ENCODE results near the gene DEFB114.

DEFB114 gene, protein sequence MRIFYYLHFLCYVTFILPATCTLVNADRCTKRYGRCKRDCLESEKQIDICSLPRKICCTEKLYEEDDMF

DNA sequence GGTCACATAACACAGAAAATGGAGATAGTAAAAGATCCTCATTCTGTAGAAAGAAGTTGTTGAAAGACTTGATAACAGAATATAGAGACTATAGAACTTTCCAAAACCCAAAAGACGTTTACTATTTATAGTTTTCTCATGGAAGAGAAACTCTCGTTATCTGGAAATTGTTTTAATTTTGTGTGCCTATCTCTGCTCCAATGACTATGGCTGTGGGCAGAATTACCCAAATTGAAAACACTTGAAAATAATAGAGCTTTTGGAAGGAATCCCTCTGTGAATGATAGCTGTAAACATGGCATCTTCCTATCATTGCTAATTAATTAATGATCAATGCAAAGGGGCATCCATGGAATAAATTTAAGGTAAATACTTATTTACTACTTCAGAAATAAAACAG, at the start of gene DEFB114:
Gene DEFB114 (minus strand): TSS at position 101 of the 400 bp plus-strand sequence. CDS start 59 bp downstream, at position 42.
- Histone ChIP-seq H3K36me3 (ENCODE audit: insufficient read depth, insufficient read length, low read length) (no peaks in the 10 kb centered on the region), H3K27me3 (ENCODE audit: insufficient read depth, insufficient read length) (no peaks in the 10 kb centered on the region), H3K9ac (ENCODE audit: insufficient read length, low read depth) (no peak within 1 kb of the TSS), H3K4me1 (ENCODE audit: insufficient read depth, insufficient read length) (no peaks in the 10 kb centered on the region), H3K4me3 (ENCODE audit: insufficient read length, low read depth) (no peak within 1 kb of the TSS), H3K9me3 (ENCODE audit: insufficient read depth, low read length) (no peaks in the 10 kb centered on the region)
- TF ChIP-seq SUZ12 (IDR thresholded peaks at IDR 0.05; ENCODE audit: extremely low read depth, insufficient read depth, insufficient read length) (no peak), YY1 (IDR thresholded peaks at IDR 0.05; ENCODE audit: insufficient read depth, insufficient read length) (no peak), ZNF274 (IDR thresholded peaks at IDR 0.05; ENCODE audit: low read depth, low read length) (no peak)
- no peak for DNase-seq (ENCODE audit: low read depth, low spot score)

DNA sequence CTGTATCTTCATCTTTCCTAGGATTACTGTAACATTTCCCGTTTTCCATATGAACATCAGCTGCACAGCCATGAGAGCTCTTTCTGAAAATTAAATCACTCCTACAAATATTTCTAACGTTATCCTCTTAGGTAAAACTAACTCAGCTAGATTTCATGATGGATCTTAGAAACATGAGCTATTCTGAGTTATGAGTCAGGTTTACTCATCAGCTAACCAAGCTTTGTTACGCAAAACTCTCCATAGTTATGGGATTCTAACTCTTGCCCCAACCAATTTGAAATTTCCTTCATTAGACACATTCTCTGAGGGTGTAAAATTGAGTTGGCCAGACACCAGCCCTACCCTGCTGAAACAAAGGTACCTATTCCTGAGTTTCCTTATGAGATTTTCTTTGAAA, 43.9 kb upstream of the DEFB114 start:
- TF ChIP-seq ZNF274 (IDR thresholded peaks at IDR 0.05; ENCODE audit: low read depth, low read length), result no peak
- DNase-seq (ENCODE audit: low read depth, low spot score), result no peak
- Histone ChIP-seq H3K27me3 (ENCODE audit: insufficient read depth, insufficient read length) (no peaks in the 10 kb centered on the region), H3K9me3 (ENCODE audit: insufficient read depth, low read length) (no peaks in the 10 kb centered on the region), H3K4me3 (ENCODE audit: insufficient read length, low read depth) (no peak overlapping the region), H3K9ac (ENCODE audit: insufficient read length, low read depth) (no peak overlapping the region), H3K36me3 (ENCODE audit: insufficient read depth, insufficient read length, low read length) (no peaks in the 10 kb centered on the region), H3K4me1 (ENCODE audit: insufficient read depth, insufficient read length) (no peaks in the 10 kb centered on the region)

DNA sequence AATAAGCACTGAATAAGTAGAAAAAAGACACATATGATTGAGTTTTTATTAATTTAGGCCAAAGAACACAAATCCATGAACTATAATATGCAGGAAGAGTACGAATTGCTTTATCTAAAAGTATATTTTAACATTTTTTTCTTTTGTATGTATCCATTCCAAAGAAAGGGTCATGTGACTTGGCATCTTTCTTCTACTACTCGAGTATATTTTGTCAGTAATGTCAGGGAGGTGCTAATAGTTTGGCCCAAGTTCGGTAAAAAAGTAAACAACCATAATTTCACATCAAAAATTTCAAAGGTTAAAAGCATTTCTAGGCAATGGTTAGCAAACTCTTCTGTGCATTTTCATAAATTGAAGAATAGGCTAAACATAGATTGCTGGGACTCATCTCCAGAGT, 39.2 kb upstream of the DEFB114 start:
- Histone ChIP-seq H3K27me3 (ENCODE audit: insufficient read depth, insufficient read length) (no peaks in the 10 kb centered on the region), H3K9me3 (ENCODE audit: insufficient read depth, low read length) (no peaks in the 10 kb centered on the region), H3K4me1 (ENCODE audit: insufficient read depth, insufficient read length) (no peaks in the 10 kb centered on the region), H3K4me3 (ENCODE audit: insufficient read length, low read depth) (no peak overlapping the region), H3K36me3 (ENCODE audit: insufficient read depth, insufficient read length, low read length) (no peaks in the 10 kb centered on the region), H3K9ac (ENCODE audit: insufficient read length, low read depth) (no peak overlapping the region)
- no peak for DNase-seq (ENCODE audit: low read depth, low spot score)
- TF ChIP-seq SUZ12 (IDR thresholded peaks at IDR 0.05; ENCODE audit: extremely low read depth, insufficient read depth, insufficient read length), result no peak
- no peak for TF ChIP-seq YY1 (IDR thresholded peaks at IDR 0.05; ENCODE audit: insufficient read depth, insufficient read length)
- no peak for TF ChIP-seq ZNF274 (IDR thresholded peaks at IDR 0.05; ENCODE audit: low read depth, low read length)

DNA sequence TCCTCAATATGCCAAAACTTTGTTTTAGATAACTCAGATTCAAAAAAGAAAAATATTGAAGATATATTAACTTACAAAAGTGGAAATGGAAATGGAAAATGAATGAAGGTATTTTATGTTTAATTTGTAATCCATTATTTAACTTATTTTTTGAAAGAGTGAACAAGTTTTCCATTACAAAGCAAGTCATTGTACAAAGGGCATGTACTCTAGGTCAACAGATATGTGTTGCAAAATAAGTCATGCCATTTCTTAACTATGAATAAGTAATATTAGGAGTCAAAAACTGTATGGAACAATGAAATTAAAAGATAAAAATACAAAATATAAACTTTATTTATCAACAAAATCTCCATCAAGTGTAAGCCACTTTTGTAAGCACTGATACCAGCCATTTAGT, 31.3 kb upstream of the DEFB114 start:
- Histone ChIP-seq H3K9ac (ENCODE audit: insufficient read length, low read depth) (no peak overlapping the region), H3K4me1 (ENCODE audit: insufficient read depth, insufficient read length) (no peaks in the 10 kb centered on the region), H3K36me3 (ENCODE audit: insufficient read depth, insufficient read length, low read length) (no peaks in the 10 kb centered on the region), H3K4me3 (ENCODE audit: insufficient read length, low read depth) (no peak overlapping the region), H3K9me3 (ENCODE audit: insufficient read depth, low read length) (no peaks in the 10 kb centered on the region), H3K27me3 (ENCODE audit: insufficient read depth, insufficient read length) (no peaks in the 10 kb centered on the region)
- TF ChIP-seq SUZ12 (IDR thresholded peaks at IDR 0.05; ENCODE audit: extremely low read depth, insufficient read depth, insufficient read length), result no peak
- no peak for TF ChIP-seq YY1 (IDR thresholded peaks at IDR 0.05; ENCODE audit: insufficient read depth, insufficient read length)
- no peak for TF ChIP-seq ZNF274 (IDR thresholded peaks at IDR 0.05; ENCODE audit: low read depth, low read length)
- no peak for DNase-seq (ENCODE audit: low read depth, low spot score)

DNA sequence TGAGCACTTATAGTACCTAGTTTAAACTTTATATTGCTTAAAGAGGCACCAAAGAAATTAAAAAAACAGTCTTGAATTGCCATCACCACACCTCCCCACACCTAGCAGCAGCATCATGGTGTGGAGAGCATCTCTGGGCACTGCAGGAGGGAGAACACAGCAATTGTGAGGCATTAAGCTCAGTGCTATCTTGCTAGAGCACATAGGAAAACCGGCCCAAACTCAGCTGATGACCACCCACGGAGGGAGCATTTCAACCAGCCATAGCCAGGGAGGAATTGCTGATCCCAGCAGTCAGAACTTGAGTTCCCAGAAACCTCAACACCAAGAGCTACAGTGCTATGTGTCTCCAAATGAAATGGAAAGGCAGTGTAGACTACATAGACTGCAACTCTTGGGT, 24.9 kb upstream of the DEFB114 start:
- Histone ChIP-seq H3K9ac (ENCODE audit: insufficient read length, low read depth) (no peak overlapping the region), H3K36me3 (ENCODE audit: insufficient read depth, insufficient read length, low read length) (no peaks in the 10 kb centered on the region), H3K4me3 (ENCODE audit: insufficient read length, low read depth) (no peak overlapping the region), H3K27me3 (ENCODE audit: insufficient read depth, insufficient read length) (no peaks in the 10 kb centered on the region), H3K4me1 (ENCODE audit: insufficient read depth, insufficient read length) (no peaks in the 10 kb centered on the region), H3K9me3 (ENCODE audit: insufficient read depth, low read length) (no peaks in the 10 kb centered on the region)
- DNase-seq (ENCODE audit: low read depth, low spot score), result no peak
- TF ChIP-seq YY1 (IDR thresholded peaks at IDR 0.05; ENCODE audit: insufficient read depth, insufficient read length) (no peak), SUZ12 (IDR thresholded peaks at IDR 0.05; ENCODE audit: extremely low read depth, insufficient read depth, insufficient read length) (no peak), ZNF274 (IDR thresholded peaks at IDR 0.05; ENCODE audit: low read depth, low read length) (no peak)

DNA sequence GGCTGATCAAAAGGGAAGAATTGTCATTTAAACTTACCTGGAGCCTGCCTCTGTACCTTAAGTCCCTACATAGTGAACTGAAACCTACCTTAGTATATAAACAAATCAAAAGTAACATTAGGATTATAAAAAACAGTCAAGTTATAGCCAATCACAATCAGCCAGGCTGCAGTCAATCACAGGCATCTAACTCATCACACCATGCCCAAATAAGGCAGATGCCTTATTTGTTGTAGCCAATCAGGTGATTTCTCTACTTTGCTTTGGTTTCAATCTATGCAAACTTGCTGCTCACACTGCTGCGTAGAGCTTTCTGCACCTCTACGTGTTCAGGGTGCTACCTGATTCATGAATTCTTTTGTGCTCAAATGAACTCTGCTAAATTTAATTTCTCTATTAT, 23.8 kb upstream of the DEFB114 start:
- no peak for TF ChIP-seq YY1 (IDR thresholded peaks at IDR 0.05; ENCODE audit: insufficient read depth, insufficient read length)
- TF ChIP-seq ZNF274 (IDR thresholded peaks at IDR 0.05; ENCODE audit: low read depth, low read length), result no peak
- no peak for TF ChIP-seq SUZ12 (IDR thresholded peaks at IDR 0.05; ENCODE audit: extremely low read depth, insufficient read depth, insufficient read length)
- no peak for DNase-seq (ENCODE audit: low read depth, low spot score)

DNA sequence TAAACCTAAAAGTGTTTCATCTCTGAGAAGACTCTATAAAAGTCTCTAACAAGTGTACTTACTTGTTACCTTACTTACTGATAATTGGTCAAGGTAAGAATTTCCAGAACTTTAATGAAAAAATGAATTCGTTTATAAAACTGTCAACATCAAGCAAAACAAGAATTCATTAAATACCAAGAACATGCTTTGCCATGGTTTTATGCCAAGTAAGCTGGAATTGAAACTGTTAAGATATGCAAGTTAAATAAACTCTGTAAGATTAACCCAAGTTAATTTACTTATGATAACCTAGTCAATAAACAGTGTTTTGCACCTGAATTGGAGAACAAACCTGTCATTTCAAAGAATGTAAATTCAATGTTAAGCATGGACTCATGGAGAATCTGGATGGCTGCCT, 22.6 kb upstream of the DEFB114 start:
- TF ChIP-seq YY1 (IDR thresholded peaks at IDR 0.05; ENCODE audit: insufficient read depth, insufficient read length), result no peak
- TF ChIP-seq SUZ12 (IDR thresholded peaks at IDR 0.05; ENCODE audit: extremely low read depth, insufficient read depth, insufficient read length), result no peak
- no peak for TF ChIP-seq ZNF274 (IDR thresholded peaks at IDR 0.05; ENCODE audit: low read depth, low read length)
- no peak overlapping the region for H3K9ac ChIP-seq (ENCODE audit: insufficient read length, low read depth)
- H3K9me3 ChIP-seq (ENCODE audit: insufficient read depth, low read length), result 0 out of 2 replicates have a peak, but pooled peaks cover 5% of the 10 kb centered on the region
- no peaks in the 10 kb centered on the region for H3K27me3 ChIP-seq (ENCODE audit: insufficient read depth, insufficient read length)
- H3K4me3 ChIP-seq (ENCODE audit: insufficient read length, low read depth), result no peak overlapping the region
- no peaks in the 10 kb centered on the region for H3K36me3 ChIP-seq (ENCODE audit: insufficient read depth, insufficient read length, low read length)
- H3K4me1 ChIP-seq (ENCODE audit: insufficient read depth, insufficient read length), result no peaks in the 10 kb centered on the region
- no peak for DNase-seq (ENCODE audit: low read depth, low spot score)

More for the DNA sequence above, 23.8 kb upstream of the DEFB114 start:
- H3K4me3 ChIP-seq (ENCODE audit: insufficient read length, low read depth), result no peak overlapping the region
- no peak overlapping the region for H3K9ac ChIP-seq (ENCODE audit: insufficient read length, low read depth)
- 0 out of 2 replicates have a peak, but pooled peaks cover 5% of the 10 kb centered on the region for H3K9me3 ChIP-seq (ENCODE audit: insufficient read depth, low read length)
- no peaks in the 10 kb centered on the region for H3K36me3 ChIP-seq (ENCODE audit: insufficient read depth, insufficient read length, low read length)
- no peaks in the 10 kb centered on the region for H3K4me1 ChIP-seq (ENCODE audit: insufficient read depth, insufficient read length)
- H3K27me3 ChIP-seq (ENCODE audit: insufficient read depth, insufficient read length), result no peaks in the 10 kb centered on the region
